Measurements from ENCODE around the gene NLRP13. TPM values are rescaled to one million over a fixed set of nuclear protein-coding genes. Genes with fewer than 3 reads are reported as not detected.
"Not testable (repeated sequence)": the region's sequence is repeated elsewhere in the genome, so short reads cannot be mapped to it uniquely, and the experiment has no call there.

Gene NLRP13
- total and polyA plus RNA-seq, 12 donors: not detected

GRCh38 chr19:55959996-55960675 lies 28.0 kb upstream of the NLRP13 start:
- no peaks in the 10 kb centered on the region for H3K27me3 ChIP-seq
- 74 to 84% (median 82%) methylated on average over 6 of the region's 6 CpGs for WGBS, 4 donors
- H3K4me1 ChIP-seq (replicated peaks in 1 of 2): no peaks in the 10 kb centered on the region
- no peaks in the 10 kb centered on the region for H3K36me3 ChIP-seq (replicated peaks in 1 of 2)
- H3K27ac ChIP-seq: no peak overlapping the region
- no peak overlapping the region for H3K4me3 ChIP-seq
- TF ChIP-seq POLR2A (IDR thresholded peaks at IDR 0.05) (no peak), CTCF (IDR thresholded peaks at IDR 0.05) (no peak)
- no peaks in the 10 kb centered on the region for H3K9me3 ChIP-seq (replicated peaks in 1 of 3)
- intact Hi-C loops (cut with DNase I): no loop called here
- no peak for DNase-seq

GRCh38 chr19:55958356-55958755 lies 26.2 kb upstream of the NLRP13 start:
- intact Hi-C loops (cut with DNase I): no loop called here
- Histone ChIP-seq H3K4me3 (no peak overlapping the region), H3K9me3 (replicated peaks in 1 of 3) (no peaks in the 10 kb centered on the region), H3K27ac (no peak overlapping the region), H3K27me3 (no peaks in the 10 kb centered on the region), H3K36me3 (replicated peaks in 1 of 2) (no peaks in the 10 kb centered on the region), H3K4me1 (replicated peaks in 1 of 2) (no peaks in the 10 kb centered on the region)
- TF ChIP-seq POLR2A (IDR thresholded peaks at IDR 0.05) (no peak), CTCF (IDR thresholded peaks at IDR 0.05) (no peak)
- 68 to 85% (median 69%) methylated on average over 4 of the region's 4 CpGs for WGBS, 4 donors
- DNase-seq: no peak

GRCh38 chr19:55956431-55956830 lies 24.3 kb upstream of the NLRP13 start:
- no peak for DNase-seq
- Histone ChIP-seq H3K27ac (no peak overlapping the region), H3K9me3 (replicated peaks in 1 of 3) (no peaks in the 10 kb centered on the region), H3K4me3 (no peak overlapping the region), H3K27me3 (no peaks in the 10 kb centered on the region), H3K36me3 (replicated peaks in 1 of 2) (no peaks in the 10 kb centered on the region), H3K4me1 (replicated peaks in 1 of 2) (no peaks in the 10 kb centered on the region)
- no peak for TF ChIP-seq POLR2A (IDR thresholded peaks at IDR 0.05)
- no peak for TF ChIP-seq CTCF (IDR thresholded peaks at IDR 0.05)
- 82 to 90% (median 87%) methylated on average over 7 of the region's 7 CpGs for WGBS, 4 donors
- intact Hi-C loops (cut with DNase I): no loop called here

GRCh38 chr19:55950566-55950965 lies 18.4 kb upstream of the NLRP13 start:
- 83 to 91% (median 86%) methylated on average over 10 to 19 of the region's 19 CpGs for WGBS, 4 donors
- DNase-seq: not testable (repeated sequence)

GRCh38 chr19:55947532-55947931 lies 15.4 kb upstream of the NLRP13 start, which contains the start of gene NLRP8:
NLRP8 (plus strand) TSS chr19:55947832.
- no peaks in the 10 kb centered on the region for H3K36me3 ChIP-seq (replicated peaks in 1 of 2)
- DNase-seq: no peak
- H3K4me1 ChIP-seq (replicated peaks in 1 of 2): no peaks in the 10 kb centered on the region
- no peak for TF ChIP-seq POLR2A (IDR thresholded peaks at IDR 0.05)
- no peak for TF ChIP-seq CTCF (IDR thresholded peaks at IDR 0.05)
- intact Hi-C loops (cut with DNase I): no loop called here
- H3K27ac ChIP-seq: no peak within 1 kb of the TSS
- no peaks in the 10 kb centered on the region for H3K9me3 ChIP-seq (replicated peaks in 1 of 3)
- H3K27me3 ChIP-seq: no peaks in the 10 kb centered on the region
- 65 to 73% (median 71%) methylated on average over 8 of the region's 8 CpGs for WGBS, 4 donors
- no peak within 1 kb of the TSS for H3K4me3 ChIP-seq

More at GRCh38 chr19:55950566-55950965, 18.4 kb upstream of the NLRP13 start:
- H3K27me3 ChIP-seq; H3K36me3 ChIP-seq (replicated peaks in 1 of 2); H3K27ac ChIP-seq; H3K9me3 ChIP-seq (replicated peaks in 1 of 3); intact Hi-C loops (cut with DNase I); H3K4me3 ChIP-seq; H3K4me1 ChIP-seq (replicated peaks in 1 of 2): not testable (repeated sequence)

All from adrenal gland (tissue), 12 donors.